HG03575 (cell line): Measurements from ENCODE around the gene TIMELESS.
"Not testable (repeated sequence)": the region's sequence is repeated elsewhere in the genome, so short reads cannot be mapped to it uniquely, and the experiment has no call there.

ENCODE experiments used
- ATAC-seq: cut with Tn5 transposase; IDR thresholded peaks from one replicate; pipeline ENCODE4 v1.9.1; 2021; ENCODE audit not compliant: unreplicated experiment, insufficient number of reproducible peaks, low FRiP score; ENCODE audit errors: extremely low read depth

The TIMELESS gene

DNA sequence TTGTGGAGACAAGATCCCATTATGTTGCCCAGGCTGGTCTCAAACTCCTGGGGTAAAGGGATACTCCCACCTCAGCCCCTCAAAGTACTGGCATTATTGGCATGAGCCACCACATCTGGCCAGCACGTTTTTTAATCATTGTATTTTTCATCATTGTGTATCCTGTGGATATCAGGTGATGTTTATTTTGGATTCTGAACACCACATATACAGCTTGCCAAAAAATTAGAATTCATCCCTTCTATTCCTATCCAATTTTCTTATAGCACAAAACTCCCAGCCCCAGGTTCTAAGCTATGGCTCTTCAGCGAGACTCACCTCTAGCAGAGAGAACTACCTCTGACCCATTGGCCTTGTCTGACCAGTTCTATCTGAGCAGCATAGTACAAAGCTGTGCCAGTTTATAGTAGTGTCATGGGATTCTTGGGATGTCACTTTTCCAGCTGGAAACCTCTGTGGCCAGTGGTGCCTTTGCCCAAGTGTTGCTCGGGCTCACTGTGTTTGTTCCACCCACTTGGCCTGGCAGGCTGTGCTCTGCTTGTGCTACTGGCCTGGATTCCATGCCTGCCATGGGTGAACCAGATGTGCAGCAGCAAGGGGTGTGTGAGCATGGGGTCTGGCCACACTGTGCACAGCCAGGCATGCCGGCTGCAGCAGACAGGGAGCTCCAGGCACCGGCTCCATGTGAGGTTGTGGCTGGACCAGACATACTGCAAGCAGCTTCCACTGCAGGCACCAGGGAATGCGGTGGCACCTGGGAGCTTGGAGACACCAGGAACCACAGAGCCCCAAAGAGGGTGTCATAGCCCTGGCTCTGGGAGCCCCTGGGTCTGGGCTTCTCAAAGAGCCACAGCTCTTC is 37.2 kb downstream of the TIMELESS start:
- ATAC-seq: no peak

- ATAC-seq: no peak
Observed at GRCh38 chr12:56410768-56411167, 38.5 kb downstream of the TIMELESS start.

GRCh38 chr12:56408799-56409417 is 40.3 kb downstream of the TIMELESS start:
- no peak for ATAC-seq

DNA sequence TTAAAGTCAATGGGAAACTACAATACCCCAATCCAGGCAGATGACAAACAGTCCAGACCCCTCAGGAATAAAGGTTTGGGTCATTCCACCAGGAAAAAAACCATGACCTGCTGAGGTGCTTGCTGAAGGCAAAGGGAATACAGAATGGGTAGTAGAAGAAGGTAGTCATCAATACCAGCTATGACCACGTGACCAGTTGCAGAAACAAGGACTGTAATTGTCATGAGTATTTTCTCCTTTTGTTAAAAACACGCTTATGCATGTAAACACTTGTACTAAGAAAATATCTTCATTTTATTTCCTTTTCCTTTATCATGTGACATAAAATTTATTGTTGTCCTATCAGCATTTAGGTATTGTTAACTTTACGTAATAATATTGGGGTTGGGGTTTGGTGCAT is 45.0 kb downstream of the TIMELESS start:
- not testable (repeated sequence) for ATAC-seq

DNA sequence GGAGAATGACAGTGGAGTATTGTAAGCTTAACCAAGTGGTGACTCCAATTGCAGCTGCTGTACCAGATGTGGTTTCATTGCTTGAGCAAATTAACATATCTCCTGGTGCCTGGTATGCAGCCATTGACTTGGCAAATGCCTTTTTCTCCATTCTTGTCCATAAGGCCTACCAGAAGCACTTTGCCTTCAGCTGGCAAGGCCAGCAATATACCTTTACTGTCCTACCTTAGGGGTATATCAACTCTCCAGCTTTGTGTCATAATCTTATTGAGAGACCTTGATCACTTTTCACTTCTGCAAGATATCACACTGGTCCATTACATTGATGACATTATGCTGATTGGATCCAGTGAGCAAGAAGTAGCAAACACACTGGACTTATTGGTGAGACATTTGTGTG is 47.6 kb downstream of the TIMELESS start:
- not testable (repeated sequence) for ATAC-seq

GRCh38 chr12:56401125-56401524 is 48.1 kb downstream of the TIMELESS start:
- not testable (repeated sequence) for ATAC-seq

GRCh38 chr12:56399466-56399865 is 49.8 kb downstream of the TIMELESS start:
- ATAC-seq: not testable (repeated sequence)

GRCh38 chr12:56398324-56398723 is 50.9 kb downstream of the TIMELESS start:
- ATAC-seq: no peak

- no peak for ATAC-seq
Observed at GRCh38 chr12:56392331-56392730, 56.9 kb downstream of the TIMELESS start.

- no peak for ATAC-seq
Observed at GRCh38 chr12:56391721-56392120, 57.5 kb downstream of the TIMELESS start.

- no peak for ATAC-seq
Observed at GRCh38 chr12:56389412-56389811, 59.8 kb downstream of the TIMELESS start.

GRCh38 chr12:56387152-56387736 is 62.0 kb downstream of the TIMELESS start:
- ATAC-seq: no peak

DNA sequence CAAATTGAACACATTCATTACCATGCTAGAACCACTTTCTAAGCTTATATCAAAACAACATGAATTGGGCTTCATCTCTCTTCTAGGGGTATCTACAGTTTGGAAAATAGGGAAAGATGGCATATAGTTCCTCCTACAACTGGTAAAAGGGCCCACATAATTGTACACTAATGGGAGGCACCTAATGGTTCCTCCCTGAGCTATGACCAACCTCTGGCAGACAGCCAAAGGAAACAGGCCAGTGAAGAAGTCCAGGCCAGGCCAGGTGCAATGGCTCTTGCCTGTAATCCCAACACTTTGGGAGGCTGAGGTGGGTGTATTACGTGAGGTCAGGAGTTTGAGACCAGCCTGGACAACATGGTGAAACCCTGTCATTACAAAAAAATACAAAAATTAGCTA is 63.4 kb downstream of the TIMELESS start:
- ATAC-seq: no peak

DNA sequence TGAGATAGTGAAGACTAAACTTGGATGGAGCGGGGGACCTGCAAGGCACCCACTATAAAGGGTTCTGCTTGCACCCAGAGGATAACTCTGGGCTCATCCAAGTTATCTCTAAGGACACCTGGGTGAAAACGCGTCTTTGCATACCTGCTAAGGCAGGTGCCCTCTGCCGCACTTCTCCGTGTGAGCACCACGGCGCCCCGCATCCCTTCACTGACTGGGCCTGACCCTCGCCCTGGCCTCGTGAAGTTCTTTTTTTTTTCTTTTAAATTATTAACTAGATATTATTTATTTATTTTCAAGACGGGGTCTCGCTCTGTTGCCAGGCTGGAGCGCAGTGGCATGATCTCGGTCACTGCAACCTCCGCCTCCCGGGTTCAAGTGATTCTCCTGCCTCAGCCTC is 66.6 kb downstream of the TIMELESS start:
- ATAC-seq: no peak

DNA sequence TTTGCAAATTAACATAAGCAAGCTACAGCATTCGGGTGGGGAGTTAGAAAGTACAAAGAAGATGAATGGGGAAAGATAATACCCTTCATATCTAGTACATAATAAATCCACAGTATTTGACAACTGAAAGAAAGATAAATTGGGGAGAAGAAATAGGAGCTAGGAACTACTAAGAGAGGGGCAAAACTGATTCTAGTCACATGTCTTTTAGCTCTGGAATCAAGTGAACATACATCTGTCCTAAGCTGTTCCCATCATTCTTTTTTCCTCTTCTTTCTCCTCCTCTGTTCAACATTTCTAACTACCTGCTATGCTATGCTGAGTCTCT is 71.3 kb downstream of the TIMELESS start:
- no peak for ATAC-seq

- no peak for ATAC-seq
Observed at GRCh38 chr12:56377310-56377988, 71.8 kb downstream of the TIMELESS start.

GRCh38 chr12:56375598-56376434 is 73.4 kb downstream of the TIMELESS start:
- no peak for ATAC-seq

DNA sequence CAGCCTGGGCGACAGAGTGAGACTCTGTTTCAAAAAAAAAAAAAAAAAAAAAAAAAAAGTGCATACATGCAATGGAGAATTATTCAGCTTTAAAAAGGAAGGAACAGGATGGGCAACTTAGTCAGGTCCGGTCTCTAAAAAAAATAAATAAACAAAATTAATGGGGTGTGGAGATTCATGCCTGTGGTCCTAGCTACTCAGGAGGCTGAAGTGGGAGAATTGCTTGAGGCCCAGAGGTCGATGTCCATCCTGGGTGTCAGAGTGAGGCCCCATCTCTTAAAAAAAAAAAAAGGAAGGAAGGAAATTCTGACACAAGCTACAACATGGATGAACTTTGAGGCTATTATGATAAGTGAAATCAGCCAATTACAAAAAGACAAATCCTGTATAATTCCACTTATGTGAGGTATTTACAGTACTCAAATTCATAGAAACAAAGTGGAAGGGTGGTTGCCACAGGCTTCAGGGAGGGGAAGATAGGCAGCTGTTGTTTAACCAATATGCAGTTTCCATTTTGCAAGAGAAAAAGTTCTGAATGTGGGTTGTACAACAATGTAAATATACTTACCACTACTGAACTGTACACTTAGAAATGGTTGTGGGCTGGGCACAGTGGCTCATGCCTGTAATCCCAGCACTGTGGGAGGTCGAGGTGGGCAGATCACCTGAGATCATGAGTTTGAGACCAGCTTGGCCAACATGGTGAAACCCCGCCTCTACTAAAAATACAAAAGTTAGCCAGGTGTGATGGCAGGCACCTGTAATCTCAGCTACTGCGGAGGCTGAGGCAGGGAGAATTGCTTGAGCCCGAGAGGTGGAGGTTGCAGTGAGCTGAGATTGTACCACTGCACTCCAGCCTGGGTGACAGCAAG is 74.3 kb downstream of the TIMELESS start:
- no peak for ATAC-seq
